ENCODE measurements around the gene TMEM121. TPM values are rescaled to one million over a fixed set of nuclear protein-coding genes. Genes with fewer than 3 reads are reported as not detected.

Gene TMEM121
- total RNA-seq, 2 experiments from 2014 or later = 9.7 to 10.2 TPM

GRCh38 chr14:105482486-105483110 is 43.8 kb upstream of the TMEM121 start:
- Mint-ChIP-seq H3K27me3 (peaks cover 9% of the 10 kb centered on the region), H3K27ac (peak overlapping the region; percentile 92), H3K4me3 (peak overlapping the region; percentile 57), H3K9me3 (no peaks in the 10 kb centered on the region), H3K36me3 (no peaks in the 10 kb centered on the region), H3K4me1 (ENCODE audit: low read depth) (peaks cover 59% of the 10 kb centered on the region)
- CTCF ChIA-PET = interaction anchor here (2.2 to 3.2 kb wide), 3 partner anchors 8 to 112 kb away, joined by 25 to 177 read pairs (median 31); partner anchors contain the start of gene TEDC1
- POLR2A ChIA-PET = interaction anchor here (0.7 to 3.0 kb wide), 2 partner anchors 8 to 181 kb away, joined by 3 to 55 read pairs; partner anchors contain the start of genes BRF1 and TEDC1
- no peak for DNase-seq
- intact Hi-C loops (cut with micrococcal nuclease) = loop anchor here (1.0 kb wide), 1 partner anchor 9 kb away; the partner anchor contains the start of gene TEDC1

- POLR2A ChIA-PET = interaction anchor here (3.0 kb wide), 1 partner anchor 7 kb away, joined by 55 read pairs; the partner anchor contains the start of gene TEDC1
- H3K4me3 Mint-ChIP-seq = no peak overlapping the region
- no peaks in the 10 kb centered on the region for H3K36me3 Mint-ChIP-seq
- intact Hi-C loops (cut with micrococcal nuclease) = no loop called here
- no peak for DNase-seq
- H3K27ac Mint-ChIP-seq = peak overlapping the region; percentile 92
- no peaks in the 10 kb centered on the region for H3K9me3 Mint-ChIP-seq
- H3K27me3 Mint-ChIP-seq = peaks cover 9% of the 10 kb centered on the region
- H3K4me1 Mint-ChIP-seq (ENCODE audit: low read depth) = peaks cover 59% of the 10 kb centered on the region
- CTCF ChIA-PET = interaction anchor here (3.2 kb wide), 1 partner anchor 7 kb away, joined by 177 read pairs; the partner anchor contains the start of gene TEDC1
Measured at GRCh38 chr14:105483300-105484068, 42.9 kb upstream of the TMEM121 start.

GRCh38 chr14:105484069-105484996 is 42.0 kb upstream of the TMEM121 start:
- H3K4me1 Mint-ChIP-seq (ENCODE audit: low read depth) = peaks cover 61% of the 10 kb centered on the region
- intact Hi-C loops (cut with micrococcal nuclease) = no loop called here
- CTCF ChIA-PET = no interaction called here

GRCh38 chr14:105484997-105485393 is 41.4 kb upstream of the TMEM121 start:
- no peak for DNase-seq

More at GRCh38 chr14:105484069-105484996, 42.0 kb upstream of the TMEM121 start:
- POLR2A ChIA-PET = no interaction called here
- peaks cover 7% of the 10 kb centered on the region for H3K27me3 Mint-ChIP-seq
- peak overlapping the region; percentile 72 for H3K27ac Mint-ChIP-seq
- peak; percentile 65 for DNase-seq
- H3K4me3 Mint-ChIP-seq = no peak overlapping the region
- H3K9me3 Mint-ChIP-seq = no peaks in the 10 kb centered on the region
- H3K36me3 Mint-ChIP-seq = no peaks in the 10 kb centered on the region

GRCh38 chr14:105485739-105486162 is 40.6 kb upstream of the TMEM121 start:
- intact Hi-C loops (cut with micrococcal nuclease) = no loop called here
- H3K27ac Mint-ChIP-seq = peak overlapping the region; percentile 52
- ChIA-PET CTCF (interaction anchor here (0.6 to 1.1 kb wide), 3 partner anchors 37 to 115 kb away, joined by 3 to 4 read pairs (median 3); no protein-coding TSS in a partner anchor), POLR2A (interaction anchor here (0.7 kb wide), 1 partner anchor 219 kb away, joined by 3 read pairs; no protein-coding TSS in a partner anchor)
- H3K4me3 Mint-ChIP-seq = peak overlapping the region; percentile 49
- peaks cover 54% of the 10 kb centered on the region for H3K4me1 Mint-ChIP-seq (ENCODE audit: low read depth)
- peaks cover 2% of the 10 kb centered on the region for H3K36me3 Mint-ChIP-seq
- DNase-seq = peak; percentile 72
- H3K27me3 Mint-ChIP-seq = no peaks in the 10 kb centered on the region
- H3K9me3 Mint-ChIP-seq = no peaks in the 10 kb centered on the region

More at GRCh38 chr14:105484997-105485393, 41.4 kb upstream of the TMEM121 start:
- Mint-ChIP-seq H3K4me3 (no peak overlapping the region), H3K36me3 (peaks cover 2% of the 10 kb centered on the region), H3K9me3 (no peaks in the 10 kb centered on the region), H3K4me1 (ENCODE audit: low read depth) (peaks cover 59% of the 10 kb centered on the region), H3K27ac (peak overlapping the region; percentile 72), H3K27me3 (peaks cover under 1% of the 10 kb centered on the region)
- CTCF ChIA-PET = no interaction called here
- POLR2A ChIA-PET = interaction anchor here (0.7 kb wide), 1 partner anchor 218 kb away, joined by 3 read pairs; no protein-coding TSS in a partner anchor
- intact Hi-C loops (cut with micrococcal nuclease) = no loop called here

- CTCF ChIA-PET = interaction anchor here (0.6 to 1.1 kb wide), 3 partner anchors 38 to 116 kb away, joined by 3 to 4 read pairs (median 3); no protein-coding TSS in a partner anchor
- H3K27ac Mint-ChIP-seq = peak within 1 kb of the TSS; percentile 75
- peak within 1 kb of the TSS; percentile 80 for H3K4me3 Mint-ChIP-seq
- no peak for DNase-seq
- H3K27me3 Mint-ChIP-seq = no peaks in the 10 kb centered on the region
- POLR2A ChIA-PET = no interaction called here
- H3K4me1 Mint-ChIP-seq (ENCODE audit: low read depth) = peaks cover 47% of the 10 kb centered on the region
- H3K9me3 Mint-ChIP-seq = no peaks in the 10 kb centered on the region
- intact Hi-C loops (cut with micrococcal nuclease) = no loop called here
- peaks cover 2% of the 10 kb centered on the region for H3K36me3 Mint-ChIP-seq
Measured at GRCh38 chr14:105486163-105486973, 40.0 kb upstream of the TMEM121 start, which contains the start of gene CRIP1. CRIP1 (plus strand) TSS chr14:105486886; CDS start chr14:105487260, 374 bp downstream.

- peaks cover 2% of the 10 kb centered on the region for H3K36me3 Mint-ChIP-seq
- CTCF ChIA-PET = no interaction called here
- POLR2A ChIA-PET = no interaction called here
- H3K9me3 Mint-ChIP-seq = no peaks in the 10 kb centered on the region
- peak overlapping the region; percentile 75 for H3K27ac Mint-ChIP-seq
- intact Hi-C loops (cut with micrococcal nuclease) = no loop called here
- H3K4me1 Mint-ChIP-seq (ENCODE audit: low read depth) = peaks cover 46% of the 10 kb centered on the region
- no peaks in the 10 kb centered on the region for H3K27me3 Mint-ChIP-seq
- peak overlapping the region; percentile 80 for H3K4me3 Mint-ChIP-seq
- peak; percentile 70 for DNase-seq
Measured at GRCh38 chr14:105486974-105487448, 39.4 kb upstream of the TMEM121 start.

- H3K27me3 Mint-ChIP-seq = no peaks in the 10 kb centered on the region
- H3K9me3 Mint-ChIP-seq = no peaks in the 10 kb centered on the region
- peak overlapping the region; percentile 80 for H3K4me3 Mint-ChIP-seq
- peak overlapping the region; percentile 75 for H3K27ac Mint-ChIP-seq
- DNase-seq = peak; percentile 78
- intact Hi-C loops (cut with micrococcal nuclease) = no loop called here
- H3K36me3 Mint-ChIP-seq = peaks cover 2% of the 10 kb centered on the region
- peaks cover 43% of the 10 kb centered on the region for H3K4me1 Mint-ChIP-seq (ENCODE audit: low read depth)
- CTCF ChIA-PET = interaction anchor here (3.6 kb wide), 1 partner anchor 116 kb away, joined by 138 read pairs; no protein-coding TSS in a partner anchor
- POLR2A ChIA-PET = no interaction called here
Measured at GRCh38 chr14:105487449-105487985, 38.9 kb upstream of the TMEM121 start.

GRCh38 chr14:105487986-105488777 is 38.2 kb upstream of the TMEM121 start:
- no peaks in the 10 kb centered on the region for H3K27me3 Mint-ChIP-seq
- peak; percentile 52 for DNase-seq
- ChIA-PET POLR2A (interaction anchor here (4.9 kb wide), 1 partner anchor 7 kb away, joined by 55 read pairs; no protein-coding TSS in a partner anchor), CTCF (interaction anchor here (3.4 to 4.5 kb wide), 3 partner anchors 7 to 117 kb away, joined by 23 to 177 read pairs (median 138); no protein-coding TSS in a partner anchor)
- peaks cover 2% of the 10 kb centered on the region for H3K36me3 Mint-ChIP-seq
- H3K9me3 Mint-ChIP-seq = no peaks in the 10 kb centered on the region
- peak overlapping the region; percentile 80 for H3K4me3 Mint-ChIP-seq
- H3K4me1 Mint-ChIP-seq (ENCODE audit: low read depth) = peaks cover 36% of the 10 kb centered on the region
- H3K27ac Mint-ChIP-seq = peak overlapping the region; percentile 75
- intact Hi-C loops (cut with micrococcal nuclease) = no loop called here
